Astrocyte (in vitro differentiated cells and primary cell): ENCODE results near the gene FAM209A.

Source experiments
- EZH2 ChIP-seq: IDR thresholded peaks from 2 replicates; pipeline ENCODE4 v1.6.1; 2012; ENCODE audit warnings: mild to moderate bottlenecking, low read length, inconsistent platforms; ENCODE audit not compliant: insufficient read depth
- TF ChIP-seq, protein P1 (sequence below): IDR thresholded peaks from 2 replicates; pipeline ENCODE4 v1.5.1; 2011; ENCODE audit warnings: low read depth, mild to moderate bottlenecking, inconsistent platforms, low read length, moderate library complexity; ENCODE audit not compliant: insufficient read depth

GRCh38 chr20:56483970-56484369 lies 40.6 kb upstream of the FAM209A start:
- TF ChIP-seq, protein P1, sequence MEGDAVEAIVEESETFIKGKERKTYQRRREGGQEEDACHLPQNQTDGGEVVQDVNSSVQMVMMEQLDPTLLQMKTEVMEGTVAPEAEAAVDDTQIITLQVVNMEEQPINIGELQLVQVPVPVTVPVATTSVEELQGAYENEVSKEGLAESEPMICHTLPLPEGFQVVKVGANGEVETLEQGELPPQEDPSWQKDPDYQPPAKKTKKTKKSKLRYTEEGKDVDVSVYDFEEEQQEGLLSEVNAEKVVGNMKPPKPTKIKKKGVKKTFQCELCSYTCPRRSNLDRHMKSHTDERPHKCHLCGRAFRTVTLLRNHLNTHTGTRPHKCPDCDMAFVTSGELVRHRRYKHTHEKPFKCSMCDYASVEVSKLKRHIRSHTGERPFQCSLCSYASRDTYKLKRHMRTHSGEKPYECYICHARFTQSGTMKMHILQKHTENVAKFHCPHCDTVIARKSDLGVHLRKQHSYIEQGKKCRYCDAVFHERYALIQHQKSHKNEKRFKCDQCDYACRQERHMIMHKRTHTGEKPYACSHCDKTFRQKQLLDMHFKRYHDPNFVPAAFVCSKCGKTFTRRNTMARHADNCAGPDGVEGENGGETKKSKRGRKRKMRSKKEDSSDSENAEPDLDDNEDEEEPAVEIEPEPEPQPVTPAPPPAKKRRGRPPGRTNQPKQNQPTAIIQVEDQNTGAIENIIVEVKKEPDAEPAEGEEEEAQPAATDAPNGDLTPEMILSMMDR = no peak
- no peak for TF ChIP-seq EZH2
